GM10266 (cell line): Measurements from ENCODE around the gene GPR87.

Experiments used
- DNase-seq: peaks from one replicate; pipeline ENCODE4 v3.0.0; 2012; ENCODE audit errors: extremely low spot score
- TF ChIP-seq, protein P1 (sequence below): IDR thresholded peaks from 2 replicates; pipeline ENCODE4 v1.5.1; 2012; ENCODE audit warnings: mild to moderate bottlenecking, low read depth; ENCODE audit not compliant: control insufficient read depth, insufficient read depth; ENCODE audit errors: missing control alignments

Gene GPR87

DNA sequence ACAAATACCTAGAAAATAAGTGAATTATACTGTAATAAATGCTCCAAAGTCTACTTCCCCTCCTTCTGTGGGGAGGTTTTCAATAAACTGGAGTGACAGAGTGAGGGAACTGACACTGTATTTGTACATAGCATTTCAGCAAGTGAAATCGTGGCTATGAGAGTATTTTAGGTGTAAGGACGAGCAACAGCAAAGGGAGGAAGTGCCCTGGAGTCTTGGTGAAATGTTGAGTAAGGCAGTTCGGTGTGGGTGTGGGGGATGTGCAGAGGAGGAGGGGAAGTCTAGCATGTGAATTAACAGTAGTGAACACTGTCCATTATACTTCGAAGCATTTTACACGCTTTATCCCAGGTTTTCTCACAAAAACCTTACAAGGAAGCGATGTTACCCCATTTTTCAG, 30.8 kb upstream of the GPR87 start:
- no peak for DNase-seq
- TF ChIP-seq, protein P1, sequence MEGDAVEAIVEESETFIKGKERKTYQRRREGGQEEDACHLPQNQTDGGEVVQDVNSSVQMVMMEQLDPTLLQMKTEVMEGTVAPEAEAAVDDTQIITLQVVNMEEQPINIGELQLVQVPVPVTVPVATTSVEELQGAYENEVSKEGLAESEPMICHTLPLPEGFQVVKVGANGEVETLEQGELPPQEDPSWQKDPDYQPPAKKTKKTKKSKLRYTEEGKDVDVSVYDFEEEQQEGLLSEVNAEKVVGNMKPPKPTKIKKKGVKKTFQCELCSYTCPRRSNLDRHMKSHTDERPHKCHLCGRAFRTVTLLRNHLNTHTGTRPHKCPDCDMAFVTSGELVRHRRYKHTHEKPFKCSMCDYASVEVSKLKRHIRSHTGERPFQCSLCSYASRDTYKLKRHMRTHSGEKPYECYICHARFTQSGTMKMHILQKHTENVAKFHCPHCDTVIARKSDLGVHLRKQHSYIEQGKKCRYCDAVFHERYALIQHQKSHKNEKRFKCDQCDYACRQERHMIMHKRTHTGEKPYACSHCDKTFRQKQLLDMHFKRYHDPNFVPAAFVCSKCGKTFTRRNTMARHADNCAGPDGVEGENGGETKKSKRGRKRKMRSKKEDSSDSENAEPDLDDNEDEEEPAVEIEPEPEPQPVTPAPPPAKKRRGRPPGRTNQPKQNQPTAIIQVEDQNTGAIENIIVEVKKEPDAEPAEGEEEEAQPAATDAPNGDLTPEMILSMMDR: no peak

DNA sequence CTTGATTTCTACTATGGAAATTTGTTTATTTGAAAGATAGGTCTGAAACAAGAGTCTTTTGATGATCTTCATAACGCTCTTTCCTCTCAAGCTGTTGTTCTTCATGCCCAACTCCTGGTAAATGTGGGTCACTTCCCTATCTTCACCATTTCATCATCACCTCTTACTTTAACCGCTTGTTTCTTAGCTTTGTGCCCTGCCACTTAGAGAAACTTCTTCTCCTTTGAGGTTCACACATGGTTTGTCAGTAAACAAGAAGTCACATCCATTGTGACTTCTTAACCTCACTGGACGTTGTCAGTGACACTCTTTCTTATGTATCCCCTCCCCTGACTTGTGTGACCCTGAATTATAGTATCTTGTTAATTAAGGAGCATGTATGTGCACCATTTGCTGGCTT, 29.7 kb upstream of the GPR87 start:
- DNase-seq: no peak
- TF ChIP-seq, protein P1: no peak

DNA sequence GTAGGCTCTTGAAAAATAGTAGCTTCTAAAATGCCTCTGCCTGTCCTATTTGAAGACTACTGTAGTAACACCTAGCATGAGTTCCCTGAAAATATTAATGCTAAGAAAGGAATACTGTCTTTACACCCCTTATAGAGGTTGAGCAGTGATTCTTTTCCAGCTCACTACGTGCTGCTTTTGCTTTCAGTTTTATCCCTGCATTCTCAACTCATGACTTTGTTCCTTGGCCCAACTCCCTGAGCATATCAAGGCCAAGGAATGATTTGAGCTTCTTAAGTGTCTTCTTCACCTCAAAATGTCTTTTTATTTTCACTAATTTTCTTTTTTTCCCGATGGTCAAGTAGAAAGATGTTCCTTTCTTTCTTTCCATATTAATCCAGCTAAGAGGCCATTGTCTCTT, 29.2 kb upstream of the GPR87 start:
- DNase-seq: no peak
- TF ChIP-seq, protein P1: no peak

DNA sequence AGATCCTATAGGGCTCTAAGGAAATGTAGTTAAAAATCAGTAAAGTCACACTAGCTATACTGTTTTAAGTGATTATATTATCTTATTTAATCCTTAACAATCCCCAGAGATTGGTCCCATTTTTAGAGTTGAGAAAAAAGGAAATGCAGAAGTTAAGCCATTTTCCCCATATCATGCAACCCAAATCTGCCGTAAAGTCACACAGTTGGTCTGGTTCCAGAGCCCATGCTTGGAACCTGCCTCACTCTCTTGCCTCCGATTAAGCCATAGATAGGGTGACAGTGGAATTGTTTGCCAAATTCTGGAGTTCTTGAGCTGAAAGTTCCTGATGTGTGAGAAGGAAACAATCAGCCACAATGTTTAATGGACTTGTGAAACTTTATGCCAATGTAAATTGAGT, 15.1 kb upstream of the GPR87 start:
- DNase-seq: no peak

DNA sequence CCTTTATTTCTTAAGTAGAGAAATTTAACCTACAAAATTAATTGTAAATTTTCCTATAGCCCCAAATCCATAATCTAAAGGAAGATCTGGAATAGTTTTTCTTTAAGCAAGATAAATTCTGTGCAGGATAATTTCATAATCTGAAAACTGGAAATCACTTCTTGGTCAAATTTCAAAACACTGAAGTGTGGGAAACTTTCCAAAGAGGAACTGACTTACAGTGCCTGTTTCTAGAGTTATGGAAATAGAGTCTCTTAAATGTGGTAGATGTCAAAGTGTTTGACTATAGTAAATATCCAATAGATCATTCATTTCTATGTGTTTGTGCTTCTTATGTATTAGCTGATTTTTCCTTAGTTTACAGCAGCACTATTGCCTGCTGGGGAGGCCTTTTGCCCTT, 14.3 kb upstream of the GPR87 start:
- DNase-seq: no peak

More for the DNA sequence above, 15.1 kb upstream of the GPR87 start:
- TF ChIP-seq, protein P1: no peak

DNA sequence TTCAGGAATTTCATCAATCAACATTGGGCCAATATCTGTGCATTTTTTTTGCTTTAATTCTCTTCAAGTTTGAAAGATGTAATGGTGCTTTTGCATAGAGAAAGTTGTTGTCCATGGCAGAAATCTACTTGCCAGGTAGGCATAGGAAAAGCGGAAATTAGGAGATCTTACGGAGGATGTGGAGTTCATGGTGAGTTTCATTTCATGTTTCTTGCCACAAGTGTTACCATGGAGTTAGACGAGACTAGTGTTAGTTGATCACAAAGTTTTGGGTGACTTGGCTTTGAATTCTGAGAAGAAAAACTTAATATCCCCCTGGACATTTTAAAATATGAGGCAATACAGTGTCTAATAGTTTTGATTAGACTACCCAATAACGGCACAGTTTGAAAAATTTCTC, 13.8 kb upstream of the GPR87 start:
- TF ChIP-seq, protein P1: no peak
- DNase-seq: no peak

More for the DNA sequence above, 14.3 kb upstream of the GPR87 start:
- TF ChIP-seq, protein P1: no peak

DNA sequence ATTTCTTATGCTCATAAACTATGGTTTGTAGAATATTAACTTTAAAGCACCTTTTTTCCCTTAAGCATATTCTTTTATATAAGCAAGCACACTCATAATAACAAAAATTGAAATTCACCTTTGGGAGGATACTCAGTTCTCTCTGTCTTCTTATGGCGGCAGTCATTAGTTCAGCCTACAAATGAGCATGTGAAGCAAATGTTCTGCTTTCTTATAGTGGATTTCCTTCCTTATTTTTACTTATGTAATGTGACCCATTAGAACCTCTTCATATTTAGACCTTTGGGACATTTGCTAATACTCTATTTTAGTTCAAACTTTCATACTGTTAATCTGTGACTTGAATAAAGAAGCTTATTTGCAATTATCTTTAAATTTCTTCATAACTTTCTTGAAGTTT, 12.7 kb upstream of the GPR87 start, which contains the start of gene P2RY13:
P2RY13 (minus strand) TSS at position 187 of the 400 bp plus-strand sequence; CDS start at position 166, 21 bp downstream.
- TF ChIP-seq, protein P1: no peak
- no peak for DNase-seq
